OCI-LY1 (cell line): Measurements from ENCODE around the gene PTP4A1.

Source experiments
- H2AFZ ChIP-seq: fragments of 200-600 bp; sonication (generic), shearing (Covaris generic); 2 replicates; pipeline ENCODE4 v1.6.0; 2014; ENCODE audit warnings: antibody characterized with exemption, mild to moderate bottlenecking, low read length
- H3F3A ChIP-seq: fragments of 200-600 bp; sonication (generic), shearing (Covaris generic); 2 replicates; pipeline ENCODE4 v1.6.0; 2014; ENCODE audit warnings: mild to moderate bottlenecking, antibody characterized with exemption, low read length, moderate library complexity; ENCODE audit not compliant: insufficient read depth
- H3K27ac ChIP-seq: fragments of 200-600 bp; sonication (generic); 2 replicates; pipeline ENCODE4 v1.5.1; 2014; ENCODE audit warnings: low read length, mixed run types, mild to moderate bottlenecking, low read depth; ENCODE audit not compliant: poor library complexity, severe bottlenecking
- H3K27me3 ChIP-seq: fragments of 200-600 bp; sonication (generic); 2 replicates; pipeline ENCODE4 v1.6.0; 2014; ENCODE audit warnings: antibody characterized with exemption, mild to moderate bottlenecking, low read length, moderate library complexity; ENCODE audit not compliant: insufficient read depth
- H3K36me3 ChIP-seq: fragments of 200-600 bp; sonication (generic); 2 replicates; pipeline ENCODE4 v1.6.1; 2014; ENCODE audit warnings: mild to moderate bottlenecking, antibody characterized with exemption, low read length, moderate library complexity, mixed read lengths; ENCODE audit not compliant: insufficient read depth
- H3K4me1 ChIP-seq: fragments of 200-600 bp; sonication (generic); 2 replicates; pipeline ENCODE4 v1.5.1; 2014; ENCODE audit warnings: mild to moderate bottlenecking, low read length, moderate library complexity; ENCODE audit not compliant: insufficient read depth, severe bottlenecking
- H3K4me2 ChIP-seq: fragments of 200-600 bp; sonication (generic), shearing (Covaris generic); 2 replicates; pipeline ENCODE4 v1.6.1; 2014; ENCODE audit warnings: low read length
- H3K4me3 ChIP-seq: fragments of 200-600 bp; sonication (generic); 2 replicates; pipeline ENCODE4 v1.5.1; 2014; ENCODE audit warnings: low read length, low read depth, mild to moderate bottlenecking, mixed read lengths; ENCODE audit not compliant: poor library complexity, severe bottlenecking
- H3K79me2 ChIP-seq: fragments of 200-600 bp; shearing (Covaris generic); 2 replicates; pipeline ENCODE4 v1.6.1; 2016; ENCODE audit warnings: mixed run types, low read length, mixed read lengths; ENCODE audit not compliant: insufficient read depth
- H3K9ac ChIP-seq: fragments of 200-600 bp; sonication (generic), shearing (Covaris generic); 2 replicates; pipeline ENCODE4 v1.6.1; 2014; ENCODE audit warnings: mild to moderate bottlenecking, low read length, mixed read lengths
- H3K9me2 ChIP-seq: fragments of 200-600 bp; sonication (generic), shearing (Covaris generic); 2 replicates; pipeline ENCODE4 v1.6.1; 2014; ENCODE audit warnings: low read depth, mild to moderate bottlenecking, low read length, mixed read lengths
- H3K9me3 ChIP-seq: fragments of 200-600 bp; shearing (Covaris generic); 2 replicates; pipeline ENCODE4 v1.6.1; 2014; ENCODE audit warnings: low read length, mixed read lengths
- H4K20me1 ChIP-seq: fragments of 200-600 bp; sonication (generic), shearing (Covaris generic); 2 replicates; pipeline ENCODE4 v1.6.0; 2016; ENCODE audit warnings: mild to moderate bottlenecking, low read length; ENCODE audit not compliant: insufficient read depth
- EZH2 ChIP-seq: fragments of 200-600 bp; sonication (generic), shearing (Covaris generic); IDR thresholded peaks from 2 replicates; pipeline ENCODE4 v1.8.0; 2017; ENCODE audit warnings: borderline replicate concordance, mixed run types, mild to moderate bottlenecking, antibody characterized with exemption, low read length, moderate library complexity, mixed read lengths
- TF ChIP-seq, protein P1 (sequence below): fragments of 200-600 bp; sonication (generic), shearing (Covaris generic); IDR thresholded peaks from 2 replicates; pipeline ENCODE4 v1.5.1; 2017; ENCODE audit warnings: mild to moderate bottlenecking, antibody characterized with exemption, low read length, moderate library complexity, mixed read lengths

Gene PTP4A1

DNA sequence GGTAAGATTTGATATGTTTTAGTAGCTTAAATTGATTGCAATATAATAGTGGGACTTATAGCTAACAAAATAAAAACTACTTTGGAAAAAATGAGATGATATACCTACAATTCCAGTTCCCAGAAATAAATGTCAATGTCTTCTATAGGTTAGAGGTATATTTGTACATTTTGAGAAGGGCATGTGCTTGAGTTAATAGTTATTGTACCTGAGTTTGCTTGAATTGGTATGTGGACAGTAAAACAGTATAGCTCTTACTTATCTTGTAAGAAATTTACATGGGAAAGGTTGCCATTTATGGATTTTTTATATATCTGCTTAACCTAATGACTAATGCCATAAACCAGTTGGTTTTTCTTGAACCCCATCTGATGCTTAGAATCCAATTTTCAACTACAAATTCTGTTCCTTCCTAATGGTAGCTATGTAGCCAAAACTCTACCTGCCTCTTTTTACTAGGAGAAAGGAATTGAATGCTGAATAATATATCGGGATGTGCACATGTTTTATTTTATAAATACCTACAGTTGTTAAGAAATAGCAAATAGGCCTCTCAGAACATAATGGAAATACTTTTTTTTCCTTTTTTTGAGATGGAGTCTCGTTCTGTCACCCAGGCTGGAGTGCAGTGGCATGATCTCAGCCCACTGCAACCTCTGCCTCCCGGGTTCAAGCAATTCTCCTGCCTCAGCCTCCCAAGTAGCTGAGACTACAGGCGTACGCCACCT lies 4.9 kb downstream of the PTP4A1 start:
- no peak overlapping the region for H3K4me2 ChIP-seq
- H4K20me1 ChIP-seq = no peaks in the 10 kb centered on the region
- no peaks in the 10 kb centered on the region for H3K27me3 ChIP-seq
- no peaks in the 10 kb centered on the region for H3K9me3 ChIP-seq
- TF ChIP-seq, protein P1, sequence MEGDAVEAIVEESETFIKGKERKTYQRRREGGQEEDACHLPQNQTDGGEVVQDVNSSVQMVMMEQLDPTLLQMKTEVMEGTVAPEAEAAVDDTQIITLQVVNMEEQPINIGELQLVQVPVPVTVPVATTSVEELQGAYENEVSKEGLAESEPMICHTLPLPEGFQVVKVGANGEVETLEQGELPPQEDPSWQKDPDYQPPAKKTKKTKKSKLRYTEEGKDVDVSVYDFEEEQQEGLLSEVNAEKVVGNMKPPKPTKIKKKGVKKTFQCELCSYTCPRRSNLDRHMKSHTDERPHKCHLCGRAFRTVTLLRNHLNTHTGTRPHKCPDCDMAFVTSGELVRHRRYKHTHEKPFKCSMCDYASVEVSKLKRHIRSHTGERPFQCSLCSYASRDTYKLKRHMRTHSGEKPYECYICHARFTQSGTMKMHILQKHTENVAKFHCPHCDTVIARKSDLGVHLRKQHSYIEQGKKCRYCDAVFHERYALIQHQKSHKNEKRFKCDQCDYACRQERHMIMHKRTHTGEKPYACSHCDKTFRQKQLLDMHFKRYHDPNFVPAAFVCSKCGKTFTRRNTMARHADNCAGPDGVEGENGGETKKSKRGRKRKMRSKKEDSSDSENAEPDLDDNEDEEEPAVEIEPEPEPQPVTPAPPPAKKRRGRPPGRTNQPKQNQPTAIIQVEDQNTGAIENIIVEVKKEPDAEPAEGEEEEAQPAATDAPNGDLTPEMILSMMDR = no peak
- no peak for TF ChIP-seq EZH2
- peaks cover 33% of the 10 kb centered on the region for H3K79me2 ChIP-seq
- no peak overlapping the region for H3K4me3 ChIP-seq
- H3K9ac ChIP-seq = no peak overlapping the region
- H3K9me2 ChIP-seq = no peaks in the 10 kb centered on the region
- H3F3A ChIP-seq = no peaks in the 10 kb centered on the region
- peaks cover 17% of the 10 kb centered on the region for H3K4me1 ChIP-seq
- no peak overlapping the region for H3K27ac ChIP-seq
- H2AFZ ChIP-seq = no peak overlapping the region
- peaks cover 76% of the 10 kb centered on the region for H3K36me3 ChIP-seq

DNA sequence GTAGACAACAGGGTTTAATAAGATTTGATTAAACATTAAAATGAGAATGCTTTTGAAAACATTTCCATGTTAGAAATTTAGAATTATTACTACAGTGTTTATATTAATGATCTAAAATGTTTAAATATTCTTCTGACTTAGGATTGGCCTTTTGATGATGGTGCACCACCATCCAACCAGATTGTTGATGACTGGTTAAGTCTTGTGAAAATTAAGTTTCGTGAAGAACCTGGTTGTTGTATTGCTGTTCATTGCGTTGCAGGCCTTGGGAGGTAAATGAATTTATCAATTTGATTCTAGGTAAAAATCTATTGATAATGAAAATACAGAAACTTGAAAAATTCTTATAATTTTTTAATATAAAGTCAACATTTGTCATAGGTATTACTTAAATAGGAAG lies 6.5 kb downstream of the PTP4A1 start:
- Histone ChIP-seq H2AFZ (no peak overlapping the region), H3K4me2 (no peak overlapping the region), H3K27ac (no peak overlapping the region), H3K79me2 (peaks cover 30% of the 10 kb centered on the region), H3K36me3 (peaks cover 83% of the 10 kb centered on the region), H3F3A (no peaks in the 10 kb centered on the region), H3K4me3 (no peak overlapping the region), H3K9me3 (no peaks in the 10 kb centered on the region), H3K9me2 (no peaks in the 10 kb centered on the region), H3K9ac (no peak overlapping the region), H3K4me1 (peaks cover 16% of the 10 kb centered on the region), H4K20me1 (no peaks in the 10 kb centered on the region), H3K27me3 (no peaks in the 10 kb centered on the region)
- TF ChIP-seq EZH2 = no peak
- TF ChIP-seq, protein P1 = no peak

DNA sequence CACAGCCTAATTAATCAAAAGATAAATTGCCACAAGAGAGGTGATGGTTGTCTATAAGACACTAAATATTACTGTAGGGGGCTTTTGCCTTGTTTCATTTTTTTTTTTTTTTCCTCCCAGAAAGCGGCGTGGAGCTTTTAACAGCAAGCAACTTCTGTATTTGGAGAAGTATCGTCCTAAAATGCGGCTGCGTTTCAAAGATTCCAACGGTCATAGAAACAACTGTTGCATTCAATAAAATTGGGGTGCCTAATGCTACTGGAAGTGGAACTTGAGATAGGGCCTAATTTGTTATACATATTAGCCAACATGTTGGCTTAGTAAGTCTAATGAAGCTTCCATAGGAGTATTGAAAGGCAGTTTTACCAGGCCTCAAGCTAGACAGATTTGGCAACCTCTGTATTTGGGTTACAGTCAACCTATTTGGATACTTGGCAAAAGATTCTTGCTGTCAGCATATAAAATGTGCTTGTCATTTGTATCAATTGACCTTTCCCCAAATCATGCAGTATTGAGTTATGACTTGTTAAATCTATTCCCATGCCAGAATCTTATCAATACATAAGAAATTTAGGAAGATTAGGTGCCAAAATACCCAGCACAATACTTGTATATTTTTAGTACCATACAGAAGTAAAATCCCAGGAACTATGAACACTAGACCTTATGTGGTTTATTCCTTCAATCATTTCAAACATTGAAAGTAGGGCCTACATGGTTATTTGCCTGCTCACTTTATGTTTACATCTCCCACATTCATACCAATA lies 7.8 kb downstream of the PTP4A1 start:
- peaks cover 69% of the 10 kb centered on the region for H3K36me3 ChIP-seq
- no peak overlapping the region for H3K4me3 ChIP-seq
- H3K79me2 ChIP-seq = peaks cover 17% of the 10 kb centered on the region
- H3K9ac ChIP-seq = no peak overlapping the region
- H2AFZ ChIP-seq = no peak overlapping the region
- H3F3A ChIP-seq = no peaks in the 10 kb centered on the region
- H4K20me1 ChIP-seq = no peaks in the 10 kb centered on the region
- no peaks in the 10 kb centered on the region for H3K27me3 ChIP-seq
- no peak overlapping the region for H3K27ac ChIP-seq
- no peaks in the 10 kb centered on the region for H3K9me2 ChIP-seq
- no peak overlapping the region for H3K4me2 ChIP-seq
- peaks cover 2% of the 10 kb centered on the region for H3K4me1 ChIP-seq
- H3K9me3 ChIP-seq = no peaks in the 10 kb centered on the region
- TF ChIP-seq, protein P1 = no peak
- TF ChIP-seq EZH2 = no peak
